Adrenal gland (tissue), 12 donors: ENCODE measurements around the gene PPP1R14C. TPM values are rescaled to one million over a fixed set of nuclear protein-coding genes. Genes with fewer than 3 reads are reported as not detected.

Source experiments
- DNase-seq, 7 donors: peaks; one replicate each; pipeline ENCODE4 v3.0.0-alpha.2; 2019 to 2020
- H3K27ac ChIP-seq, 5 donors: fragments of 200-600 bp; sonication (generic) in 4 of 5; 1 replicate in 3 of 5; 2 replicates in 2 of 5; pipeline versions ENCODE4 v1.5.1 to v1.8.0; 2016 to 2020; ENCODE audit warnings: mild to moderate bottlenecking in 1 of 5
- H3K27me3 ChIP-seq: fragments of 200-600 bp; 2 replicates; pipeline ENCODE4 v1.8.0; 2021
- H3K36me3 ChIP-seq, 2 donors: fragments of 200-600 bp; replicated peaks in 1 of 2; 1 replicate in 1 of 2; 2 replicates in 1 of 2; pipeline versions ENCODE4 v1.5.1 to v1.8.0; 2018 to 2022
- H3K4me1 ChIP-seq, 2 donors: fragments of 200-600 bp; replicated peaks in 1 of 2; 1 replicate in 1 of 2; 2 replicates in 1 of 2; pipeline versions ENCODE4 v1.5.1 to v1.8.0; 2018 to 2021
- H3K4me3 ChIP-seq, 4 donors: fragments of 200-600 bp; sonication (generic) in 3 of 4; one replicate each; pipeline ENCODE4 v1.5.1; 2016 to 2018
- H3K9me3 ChIP-seq, 3 donors: fragments of 200-600 bp; sonication (generic) in 1 of 3; replicated peaks in 1 of 3; 1 replicate in 2 of 3; 2 replicates in 1 of 3; pipeline versions ENCODE4 v1.5.1 to v1.8.0; 2016 to 2021
- POLR2A ChIP-seq, 2 donors: fragments of 450-650 bp; IDR thresholded peaks; one replicate each; pipeline ENCODE4 v1.6.1; 2017; ENCODE audit warnings: antibody characterized with exemption in 2 of 2, mild to moderate bottlenecking in 2 of 2, moderate library complexity in 1 of 2
- WGBS, 4 donors: extraction: QIAGEN DNeasy Blood & Tissue Kit in 2 of 4; methylation state at CpG; one replicate each; pipeline versions ENCODE4 v1.1.5 to v1.1.7; 2013 to 2017; 5-methylcytosine and 5-hydroxymethylcytosine counted together
- intact Hi-C, 2 donors: fragments of 100-400 bp; cut with DNase I; formaldehyde crosslinking; loops; one replicate each; pipeline versions ENCODE4 v1.14.1 to v1.15.0; 2022 to 2023
- polyA plus RNA-seq, 3 donors: library from polyadenylated mRNA; stranded (reverse); fragments of 200-250 nt in 2 of 3; fragments of 350-450 nt in 1 of 3; fragmentation: Illumina TruSeq in 1 of 3; extraction: RNeasy Lipid Tissue Mini Kit (QIAGEN cat#74804) in 1 of 3; gene quantifications; one replicate each; pipeline ENCODE4 v1.2.3, GENCODE V29; 2013 to 2014
- total RNA-seq, 9 donors: library from RNA; depleted of rRNA in 4 of 9; stranded (reverse); fragments of >200 nt in 4 of 9; fragments of 120-200 nt in 1 of 9; fragmentation: NEBNext Ultra II Directional in 1 of 9; extraction: Animal tissue kit (Norgen Biotek cat#: 25700) in 1 of 9; gene quantifications; one replicate each; pipeline versions ENCODE4 v1.1.0 to v1.2.4, GENCODE V29; 2013 to 2023
- TF ChIP-seq, protein P1 (sequence below), 6 experiments: fragments of 450-650 bp in 4 of 6; fragments of 200-600 bp in 2 of 6; sonication (generic) in 1 of 6; IDR thresholded peaks; 1 replicate in 5 of 6; 2 replicates in 1 of 6; pipeline versions ENCODE4 v1.5.1 to v1.8.0; 2016 to 2021; ENCODE audit warnings: antibody characterized with exemption in 6 of 6, mild to moderate bottlenecking in 2 of 6, moderate library complexity in 1 of 6
- donor health status: healthy with polysubstance abuse.
- donor health status: Bipolar disorder and iron deficiency.
- donor health status: DM: yes; HTN: yes; CAD: no.
- donor health status: DM: no; HTN: no; CAD: no.
- donor health status: DM: no; HTN: no; CAD: no.
- donor health status: DM: yes; HTN: yes; CAD: no.

Gene PPP1R14C
- total and polyA plus RNA-seq, 12 donors: 0.11 to 0.46 (median 0.17) TPM; not detected in 5

DNA sequence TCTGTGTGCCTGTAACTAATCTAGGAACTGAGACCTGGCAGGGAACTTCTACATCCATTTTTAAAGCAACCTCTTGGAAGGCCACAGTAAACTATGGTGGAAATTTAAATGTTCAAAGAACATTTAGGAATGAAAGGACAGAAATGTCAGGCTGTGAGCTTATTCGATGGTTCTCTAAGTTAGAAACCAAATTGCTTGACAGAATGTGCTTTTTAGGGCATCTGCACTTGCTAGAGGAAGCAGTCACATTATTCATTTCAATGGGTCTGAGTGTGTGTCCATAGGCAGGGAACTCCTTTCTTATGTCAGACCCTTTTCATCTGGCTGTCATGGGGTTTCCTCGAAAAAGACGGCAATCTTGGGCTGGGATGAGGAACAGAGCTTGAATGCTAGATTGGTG is 84.4 kb downstream of the PPP1R14C start:
- no peak for TF ChIP-seq POLR2A (IDR thresholded peaks at IDR 0.05)
- TF ChIP-seq, protein P1, sequence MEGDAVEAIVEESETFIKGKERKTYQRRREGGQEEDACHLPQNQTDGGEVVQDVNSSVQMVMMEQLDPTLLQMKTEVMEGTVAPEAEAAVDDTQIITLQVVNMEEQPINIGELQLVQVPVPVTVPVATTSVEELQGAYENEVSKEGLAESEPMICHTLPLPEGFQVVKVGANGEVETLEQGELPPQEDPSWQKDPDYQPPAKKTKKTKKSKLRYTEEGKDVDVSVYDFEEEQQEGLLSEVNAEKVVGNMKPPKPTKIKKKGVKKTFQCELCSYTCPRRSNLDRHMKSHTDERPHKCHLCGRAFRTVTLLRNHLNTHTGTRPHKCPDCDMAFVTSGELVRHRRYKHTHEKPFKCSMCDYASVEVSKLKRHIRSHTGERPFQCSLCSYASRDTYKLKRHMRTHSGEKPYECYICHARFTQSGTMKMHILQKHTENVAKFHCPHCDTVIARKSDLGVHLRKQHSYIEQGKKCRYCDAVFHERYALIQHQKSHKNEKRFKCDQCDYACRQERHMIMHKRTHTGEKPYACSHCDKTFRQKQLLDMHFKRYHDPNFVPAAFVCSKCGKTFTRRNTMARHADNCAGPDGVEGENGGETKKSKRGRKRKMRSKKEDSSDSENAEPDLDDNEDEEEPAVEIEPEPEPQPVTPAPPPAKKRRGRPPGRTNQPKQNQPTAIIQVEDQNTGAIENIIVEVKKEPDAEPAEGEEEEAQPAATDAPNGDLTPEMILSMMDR (IDR thresholded peaks at IDR 0.05): no peak
- intact Hi-C loops: no loop called here
- no peak overlapping the region for H3K4me3 ChIP-seq
- no peaks in the 10 kb centered on the region for H3K4me1 ChIP-seq
- no peaks in the 10 kb centered on the region for H3K9me3 ChIP-seq
- DNase-seq: no peak
- H3K36me3 ChIP-seq: no peaks in the 10 kb centered on the region
- no peaks in the 10 kb centered on the region for H3K27me3 ChIP-seq
- WGBS, 4 donors: 66 to 79% (median 75%) methylated on average over 3 of the region's 3 CpGs
- no peak overlapping the region for H3K27ac ChIP-seq

DNA sequence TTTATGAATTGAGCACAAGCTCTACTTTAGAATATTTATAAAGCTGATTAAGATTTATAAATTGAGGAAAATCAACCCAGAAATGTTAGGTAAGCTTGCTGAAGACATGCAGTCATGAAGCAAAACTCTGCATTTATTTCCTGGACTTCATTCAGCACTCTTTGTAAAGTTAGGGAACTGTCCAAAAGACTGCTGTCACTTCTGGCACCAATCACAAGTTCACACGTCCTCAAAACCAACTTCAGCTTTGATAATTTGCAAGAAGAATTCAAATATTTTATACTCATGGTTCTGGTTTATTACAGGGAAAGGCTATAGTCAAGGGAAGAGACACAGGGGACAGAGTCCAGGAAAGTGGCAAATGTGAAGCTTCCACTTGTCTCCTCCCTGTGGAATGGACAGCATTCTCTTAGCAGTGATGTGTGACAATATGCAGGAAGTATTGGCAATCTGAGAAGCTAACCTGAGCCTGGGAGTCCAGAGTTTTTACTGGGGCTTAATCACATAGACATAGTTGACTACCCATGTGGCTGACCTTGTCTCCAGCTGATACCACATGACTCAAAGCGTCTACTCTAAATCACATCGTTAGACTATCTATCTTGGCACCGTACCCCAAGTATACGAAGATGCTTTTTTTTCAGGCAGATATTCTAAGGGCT is 85.4 kb downstream of the PPP1R14C start:
- no peaks in the 10 kb centered on the region for H3K9me3 ChIP-seq
- H3K4me3 ChIP-seq: no peak overlapping the region
- TF ChIP-seq POLR2A (IDR thresholded peaks at IDR 0.05): no peak
- TF ChIP-seq, protein P1 (IDR thresholded peaks at IDR 0.05): no peak
- no peaks in the 10 kb centered on the region for H3K36me3 ChIP-seq
- intact Hi-C loops: no loop called here
- H3K4me1 ChIP-seq: no peaks in the 10 kb centered on the region
- no peaks in the 10 kb centered on the region for H3K27me3 ChIP-seq
- WGBS, 4 donors: 40 to 50% (median 41%) methylated on average over 5 of the region's 5 CpGs
- DNase-seq: no peak
- no peak overlapping the region for H3K27ac ChIP-seq

DNA sequence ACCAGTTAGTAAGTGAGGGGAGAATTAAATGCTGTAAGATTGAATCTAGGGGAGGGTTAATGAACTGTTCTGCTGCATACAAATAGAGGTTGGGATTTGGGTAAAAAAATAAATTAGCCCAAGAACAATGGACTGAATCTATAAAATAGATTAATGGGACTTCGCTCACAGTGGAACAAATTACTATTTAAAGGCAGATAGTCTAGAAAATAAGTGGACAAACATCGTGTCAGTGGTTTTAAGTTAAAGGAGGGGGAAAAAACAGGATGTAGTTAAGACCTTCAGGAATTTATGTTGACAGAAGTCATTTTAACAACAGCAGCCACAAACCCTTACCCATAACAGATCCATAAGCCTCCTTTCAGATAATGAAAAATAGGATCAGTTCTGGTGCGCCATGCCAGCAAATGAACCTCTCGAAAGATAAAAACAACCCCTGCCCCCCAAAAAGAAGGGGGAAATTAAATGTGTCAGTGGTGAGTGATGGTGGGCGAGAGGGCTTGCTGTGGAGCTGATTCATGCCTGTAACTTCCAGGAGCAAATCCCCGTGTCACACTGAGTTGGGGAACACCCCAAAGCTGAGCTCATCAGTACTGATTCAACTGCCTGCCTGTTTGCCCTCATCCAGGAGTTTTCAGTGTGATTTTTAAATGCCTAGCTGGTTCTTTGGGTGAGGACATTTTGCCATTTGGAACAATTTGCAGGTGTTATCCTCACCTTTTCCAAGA is 86.8 kb downstream of the PPP1R14C start:
- H3K36me3 ChIP-seq: no peaks in the 10 kb centered on the region
- no peaks in the 10 kb centered on the region for H3K4me1 ChIP-seq
- TF ChIP-seq, protein P1 (IDR thresholded peaks at IDR 0.05): no peak
- no peak for TF ChIP-seq POLR2A (IDR thresholded peaks at IDR 0.05)
- DNase-seq: no peak
- 56 to 73% (median 61%) methylated on average over 6 of the region's 6 CpGs for WGBS, 4 donors
- H3K27me3 ChIP-seq: no peaks in the 10 kb centered on the region
- no peak overlapping the region for H3K27ac ChIP-seq
- H3K9me3 ChIP-seq: no peaks in the 10 kb centered on the region
- intact Hi-C loops: no loop called here
- no peak overlapping the region for H3K4me3 ChIP-seq

DNA sequence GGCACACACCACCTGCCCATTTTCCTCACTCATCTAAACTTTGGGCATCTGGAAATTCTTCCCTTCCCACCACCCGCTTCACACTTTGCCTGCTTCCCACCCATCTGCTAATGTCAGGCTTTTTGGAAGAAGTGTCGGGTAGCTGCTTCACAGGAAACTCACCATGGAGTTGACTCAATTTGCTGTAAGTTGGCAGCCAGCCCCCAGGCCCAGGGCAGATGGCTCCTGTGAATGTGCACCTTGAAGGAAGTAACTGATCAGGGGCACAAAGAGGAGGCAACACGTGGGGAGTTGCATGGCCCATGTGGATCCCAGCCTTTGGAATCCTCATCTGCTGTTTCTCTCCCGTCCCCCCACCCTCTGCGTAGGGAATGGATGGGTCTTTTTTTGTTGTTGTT is 87.3 kb downstream of the PPP1R14C start:
- 80 to 88% (median 81%) methylated on average over 5 of the region's 5 CpGs for WGBS, 4 donors
- DNase-seq: no peak
- no peaks in the 10 kb centered on the region for H3K9me3 ChIP-seq
- intact Hi-C loops: no loop called here
- no peak overlapping the region for H3K4me3 ChIP-seq
- no peaks in the 10 kb centered on the region for H3K4me1 ChIP-seq
- H3K27me3 ChIP-seq: no peaks in the 10 kb centered on the region
- no peak overlapping the region for H3K27ac ChIP-seq
- no peak for TF ChIP-seq POLR2A (IDR thresholded peaks at IDR 0.05)
- TF ChIP-seq, protein P1 (IDR thresholded peaks at IDR 0.05): no peak
- H3K36me3 ChIP-seq: no peaks in the 10 kb centered on the region
